Panc1 (cell line): Measurements from ENCODE around the gene ADA. TPM values are rescaled to one million over a fixed set of nuclear protein-coding genes. Genes with fewer than 3 reads are reported as not detected.

ENCODE experiments used
- ATAC-seq: fragments of 200-7000 bp; cut with Tn5 transposase; 2 replicates; pipeline ENCODE4 v1.9.1; 2020; ENCODE audit warnings: mild to moderate bottlenecking, moderate library complexity
- BruUV-seq: library from RNA; stranded (reverse); fragments of 400-500 nt; replicated peaks from 2 replicates; lab custom pipeline; 2021; lab: Mats Ljungman, UMichigan
- CTCF ChIA-PET: fragments of 300-600 bp; sonication (Branson Sonifier 250); formaldehyde crosslinking; loops from one replicate; lab custom pipeline; 2022; ENCODE audit warnings: antibody characterized with exemption; lab: Charles Lee
- POLR2A ChIA-PET: fragments of 300-600 bp; sonication (Branson Sonifier 250); formaldehyde crosslinking; loops from one replicate; lab custom pipeline; 2022; ENCODE audit warnings: antibody characterized with exemption; lab: Charles Lee
- DNase-seq: peaks from one replicate; pipeline ENCODE4 v3.0.0-alpha.2; 2010; ENCODE audit warnings: low read depth, low spot score
- H3K27ac ChIP-seq: 2 replicates; pipeline ENCODE4 v1.5.1; 2011; ENCODE audit warnings: mild to moderate bottlenecking, low read length, inconsistent platforms
- H3K27me3 ChIP-seq: fragments of 200-500 bp; sonication (Bioruptor generic); 2 replicates; pipeline ENCODE4 v1.6.0; 2014; ENCODE audit warnings: low read length, inconsistent platforms; ENCODE audit not compliant: control insufficient read depth, insufficient read depth
- H3K36me3 ChIP-seq: fragments of 200-500 bp; sonication (Bioruptor generic); 2 replicates; pipeline ENCODE4 v1.5.1; 2014; ENCODE audit warnings: inconsistent platforms, mild to moderate bottlenecking, low read length, moderate library complexity; ENCODE audit not compliant: control insufficient read depth, insufficient read depth
- H3K4me1 ChIP-seq: 2 replicates; pipeline ENCODE4 v1.5.1; 2011; ENCODE audit warnings: inconsistent platforms, mild to moderate bottlenecking, low read length, moderate library complexity; ENCODE audit not compliant: control insufficient read depth, insufficient read depth
- H3K4me3 ChIP-seq, 2 experiments: 2 replicates each; pipeline ENCODE4 v1.5.1; 2011 to 2012; ENCODE audit warnings: low read depth in 2 of 2, low read length in 2 of 2, mild to moderate bottlenecking in 2 of 2, inconsistent platforms in 1 of 2, moderate library complexity in 1 of 2
- H3K9me3 ChIP-seq: fragments of 200-500 bp; sonication (Bioruptor generic); 2 replicates; pipeline ENCODE4 v1.5.1; 2014; ENCODE audit warnings: low read depth, mild to moderate bottlenecking, inconsistent platforms, low read length, moderate library complexity; ENCODE audit not compliant: control insufficient read depth, insufficient read depth
- POLR2AphosphoS5 ChIP-seq: IDR thresholded peaks from 2 replicates; pipeline ENCODE4 v1.6.1; 2012; ENCODE audit warnings: mild to moderate bottlenecking, low read depth, low read length, moderate library complexity
- SIN3A ChIP-seq: IDR thresholded peaks from 2 replicates; pipeline ENCODE4 v1.6.1; 2012; ENCODE audit warnings: low read depth, mild to moderate bottlenecking, low read length, moderate library complexity, borderline replicate concordance; ENCODE audit not compliant: insufficient read depth
- TCF7L2 ChIP-seq: IDR thresholded peaks from 2 replicates; pipeline ENCODE4 v1.6.1; 2011; ENCODE audit warnings: mild to moderate bottlenecking, low read depth, low read length, inconsistent platforms
- in situ Hi-C: cut with HindIII; loops from 2 replicates; pipeline ENCODE4 v1.10.0; 2016; ENCODE audit warnings: low sequenced_read_pairs, low pct_unique_long_range_greater_than_20kb
- intact Hi-C: fragments of 100-400 bp; cut with micrococcal nuclease; formaldehyde crosslinking; loops from one replicate; pipeline ENCODE4 v1.10.0; 2022; ENCODE audit not compliant: unreplicated experiment
- total RNA-seq: library from RNA; stranded (reverse); gene quantifications from one replicate; pipeline ENCODE4 v1.2.1, GENCODE V29; 2021; ENCODE audit not compliant: unreplicated experiment
- TF ChIP-seq, protein P1 (sequence below), 2 experiments: IDR thresholded peaks; 2 replicates each; pipeline ENCODE4 v1.6.1; 2011 to 2012; ENCODE audit warnings: low read depth in 2 of 2, control low read depth in 1 of 2, low read length in 1 of 2, mild to moderate bottlenecking in 1 of 2, moderate library complexity in 1 of 2; ENCODE audit not compliant: insufficient read depth in 1 of 2
- TF ChIP-seq, protein P2 (sequence below): fragments of 450-650 bp; IDR thresholded peaks from 2 replicates; pipeline ENCODE4 v1.5.1; 2017; ENCODE audit warnings: mild to moderate bottlenecking

The ADA gene
- total RNA-seq, 1 experiment from 2014 or later, result 53.8 TPM

DNA sequence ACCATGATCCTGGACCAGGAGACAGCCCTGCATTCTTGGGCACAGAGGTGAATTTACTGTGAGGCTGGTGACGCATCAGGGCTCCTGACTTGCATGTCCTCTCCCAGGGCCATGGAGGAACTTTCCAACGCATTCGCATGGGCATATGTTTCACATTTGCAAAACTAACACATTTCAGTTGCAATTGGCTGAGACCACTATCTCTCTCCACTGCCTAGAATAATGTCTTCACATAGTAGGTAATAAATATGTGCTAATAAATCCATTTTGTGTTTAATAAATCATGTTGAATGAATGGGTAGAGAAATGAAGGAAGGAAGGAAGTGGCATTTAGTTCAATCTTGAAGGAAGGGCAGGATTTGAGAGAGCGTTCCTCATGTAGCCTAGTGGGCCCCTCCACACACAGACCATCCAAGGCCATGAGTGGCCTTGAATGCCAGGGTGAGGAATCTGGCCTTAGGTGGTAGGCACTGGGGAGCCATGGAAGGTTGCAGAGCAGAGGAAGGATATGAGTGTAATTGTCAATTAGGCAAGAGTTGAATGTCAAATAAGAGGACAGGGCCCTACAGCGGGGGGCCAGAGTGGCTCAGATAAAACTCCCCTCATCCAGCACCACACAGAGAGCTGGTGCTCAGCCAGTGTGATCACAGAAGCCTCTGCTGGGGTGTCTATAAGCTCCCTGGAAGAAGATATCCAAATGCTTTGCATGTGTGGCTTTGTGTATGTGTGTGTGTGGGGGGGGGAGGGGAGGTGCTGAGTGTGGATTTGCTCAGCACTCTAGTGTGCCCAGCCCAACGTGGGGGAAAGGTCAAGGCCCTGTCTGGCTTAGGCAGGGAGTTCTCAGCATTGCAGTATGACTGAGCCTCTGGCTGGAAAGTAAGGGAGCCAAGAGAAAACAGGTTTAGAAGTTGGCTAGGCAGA, 32.8 kb upstream of the ADA start:
- intact Hi-C loops (loop anchor here (10.0 kb wide), 1 partner anchor 180 kb away; no protein-coding TSS in a partner anchor), in situ Hi-C loops (no loop called here)
- H3K36me3 ChIP-seq, result no peaks in the 10 kb centered on the region
- no peak for DNase-seq
- no peaks in the 10 kb centered on the region for H3K27me3 ChIP-seq
- H3K4me3 ChIP-seq, result peak overlapping the region in 1 of 2 experiments; percentile 25; a peak in 1 of 4 replicates
- H3K9me3 ChIP-seq, result no peaks in the 10 kb centered on the region
- ATAC-seq, result peak; percentile 63
- BruUV-seq, result no TSS peak
- H3K27ac ChIP-seq, result peak overlapping the region; percentile 84
- ChIA-PET POLR2A (interaction anchor here (0.9 kb wide), 1 partner anchor 49 kb away, joined by 3 read pairs; no protein-coding TSS in a partner anchor), CTCF (interaction anchor here (0.7 to 2.6 kb wide), 3 partner anchors 34 to 51 kb away, joined by 3 to 33 read pairs (median 4); no protein-coding TSS in a partner anchor)
- peaks cover 16% of the 10 kb centered on the region for H3K4me1 ChIP-seq
- TF ChIP-seq SIN3A (no peak), TCF7L2 (no peak), POLR2AphosphoS5 (no peak)
- TF ChIP-seq, protein P1, sequence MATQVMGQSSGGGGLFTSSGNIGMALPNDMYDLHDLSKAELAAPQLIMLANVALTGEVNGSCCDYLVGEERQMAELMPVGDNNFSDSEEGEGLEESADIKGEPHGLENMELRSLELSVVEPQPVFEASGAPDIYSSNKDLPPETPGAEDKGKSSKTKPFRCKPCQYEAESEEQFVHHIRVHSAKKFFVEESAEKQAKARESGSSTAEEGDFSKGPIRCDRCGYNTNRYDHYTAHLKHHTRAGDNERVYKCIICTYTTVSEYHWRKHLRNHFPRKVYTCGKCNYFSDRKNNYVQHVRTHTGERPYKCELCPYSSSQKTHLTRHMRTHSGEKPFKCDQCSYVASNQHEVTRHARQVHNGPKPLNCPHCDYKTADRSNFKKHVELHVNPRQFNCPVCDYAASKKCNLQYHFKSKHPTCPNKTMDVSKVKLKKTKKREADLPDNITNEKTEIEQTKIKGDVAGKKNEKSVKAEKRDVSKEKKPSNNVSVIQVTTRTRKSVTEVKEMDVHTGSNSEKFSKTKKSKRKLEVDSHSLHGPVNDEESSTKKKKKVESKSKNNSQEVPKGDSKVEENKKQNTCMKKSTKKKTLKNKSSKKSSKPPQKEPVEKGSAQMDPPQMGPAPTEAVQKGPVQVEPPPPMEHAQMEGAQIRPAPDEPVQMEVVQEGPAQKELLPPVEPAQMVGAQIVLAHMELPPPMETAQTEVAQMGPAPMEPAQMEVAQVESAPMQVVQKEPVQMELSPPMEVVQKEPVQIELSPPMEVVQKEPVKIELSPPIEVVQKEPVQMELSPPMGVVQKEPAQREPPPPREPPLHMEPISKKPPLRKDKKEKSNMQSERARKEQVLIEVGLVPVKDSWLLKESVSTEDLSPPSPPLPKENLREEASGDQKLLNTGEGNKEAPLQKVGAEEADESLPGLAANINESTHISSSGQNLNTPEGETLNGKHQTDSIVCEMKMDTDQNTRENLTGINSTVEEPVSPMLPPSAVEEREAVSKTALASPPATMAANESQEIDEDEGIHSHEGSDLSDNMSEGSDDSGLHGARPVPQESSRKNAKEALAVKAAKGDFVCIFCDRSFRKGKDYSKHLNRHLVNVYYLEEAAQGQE (IDR thresholded peaks at IDR 0.05; ENCODE audit: insufficient read depth in 1 of 2, low read depth in 2 of 2, low read length in 1 of 2), result no peak
- TF ChIP-seq, protein P2, sequence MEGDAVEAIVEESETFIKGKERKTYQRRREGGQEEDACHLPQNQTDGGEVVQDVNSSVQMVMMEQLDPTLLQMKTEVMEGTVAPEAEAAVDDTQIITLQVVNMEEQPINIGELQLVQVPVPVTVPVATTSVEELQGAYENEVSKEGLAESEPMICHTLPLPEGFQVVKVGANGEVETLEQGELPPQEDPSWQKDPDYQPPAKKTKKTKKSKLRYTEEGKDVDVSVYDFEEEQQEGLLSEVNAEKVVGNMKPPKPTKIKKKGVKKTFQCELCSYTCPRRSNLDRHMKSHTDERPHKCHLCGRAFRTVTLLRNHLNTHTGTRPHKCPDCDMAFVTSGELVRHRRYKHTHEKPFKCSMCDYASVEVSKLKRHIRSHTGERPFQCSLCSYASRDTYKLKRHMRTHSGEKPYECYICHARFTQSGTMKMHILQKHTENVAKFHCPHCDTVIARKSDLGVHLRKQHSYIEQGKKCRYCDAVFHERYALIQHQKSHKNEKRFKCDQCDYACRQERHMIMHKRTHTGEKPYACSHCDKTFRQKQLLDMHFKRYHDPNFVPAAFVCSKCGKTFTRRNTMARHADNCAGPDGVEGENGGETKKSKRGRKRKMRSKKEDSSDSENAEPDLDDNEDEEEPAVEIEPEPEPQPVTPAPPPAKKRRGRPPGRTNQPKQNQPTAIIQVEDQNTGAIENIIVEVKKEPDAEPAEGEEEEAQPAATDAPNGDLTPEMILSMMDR, result no peak

DNA sequence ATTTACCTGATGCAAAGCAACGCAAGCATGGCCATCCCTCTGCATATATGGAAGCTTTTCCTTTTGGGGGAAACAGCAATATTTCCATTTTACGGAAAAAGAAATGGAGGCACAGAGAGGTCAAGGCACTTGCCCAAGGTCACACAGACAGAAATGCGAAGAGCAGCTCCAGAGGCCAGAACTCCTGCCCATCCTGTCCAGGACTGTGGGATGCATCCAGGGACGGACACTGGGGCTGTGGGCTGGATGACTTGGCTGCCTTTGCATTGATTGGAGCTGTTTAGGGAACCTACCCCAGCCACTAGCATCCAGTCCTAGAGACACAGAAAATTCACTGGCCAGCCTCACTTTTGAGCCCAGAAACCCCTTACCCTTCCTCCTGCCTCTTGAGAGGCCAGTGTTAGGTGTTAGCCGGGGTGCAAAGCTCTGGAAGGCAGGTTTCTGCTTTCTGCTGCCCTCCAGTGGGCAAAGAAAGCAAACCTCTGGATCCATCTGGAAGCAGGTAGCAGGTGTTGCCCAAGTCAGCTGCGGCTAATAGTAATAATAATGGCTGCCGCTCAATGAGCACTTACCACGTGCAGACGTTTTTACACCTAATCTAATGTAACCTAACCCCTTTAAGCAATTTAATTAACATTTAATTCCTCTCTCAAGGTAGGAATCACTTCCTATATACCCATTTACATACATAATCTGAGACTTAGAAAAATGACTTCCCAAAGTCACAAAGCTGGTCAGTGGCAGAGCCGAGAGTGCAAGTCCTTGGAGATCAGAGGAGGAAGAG, 32.0 kb upstream of the ADA start:
- no peak overlapping the region for H3K4me3 ChIP-seq
- no peaks in the 10 kb centered on the region for H3K36me3 ChIP-seq
- DNase-seq (no peak), ATAC-seq (no peak)
- H3K27ac ChIP-seq, result peak overlapping the region; percentile 84; the same call in 1 of the 2 replicates
- H3K4me1 ChIP-seq, result peaks cover 16% of the 10 kb centered on the region
- intact Hi-C loops (loop anchor here (10.0 kb wide), 1 partner anchor 181 kb away; no protein-coding TSS in a partner anchor), in situ Hi-C loops (no loop called here)
- POLR2A ChIA-PET, result no interaction called here
- TF ChIP-seq, protein P2, result no peak
- TF ChIP-seq, protein P1 (IDR thresholded peaks at IDR 0.05; ENCODE audit: insufficient read depth in 1 of 2, low read depth in 2 of 2, low read length in 1 of 2), result no peak
- TF ChIP-seq TCF7L2 (no peak), POLR2AphosphoS5 (no peak), SIN3A (no peak)
- CTCF ChIA-PET, result interaction anchor here (0.6 to 1.1 kb wide), 2 partner anchors 52 to 243 kb away, joined by 3 to 4 read pairs; no protein-coding TSS in a partner anchor
- H3K27me3 ChIP-seq, result no peaks in the 10 kb centered on the region
- H3K9me3 ChIP-seq, result no peaks in the 10 kb centered on the region
- no TSS peak for BruUV-seq
